ENCODE data around the gene IRF2BP2.
A peak's percentile ranks its signal among the peaks of the same experiment; 100 is the strongest.
"Not testable (repeated sequence)": the region's sequence is repeated elsewhere in the genome, so short reads cannot be mapped to it uniquely, and the experiment has no call there.

The IRF2BP2 gene

DNA sequence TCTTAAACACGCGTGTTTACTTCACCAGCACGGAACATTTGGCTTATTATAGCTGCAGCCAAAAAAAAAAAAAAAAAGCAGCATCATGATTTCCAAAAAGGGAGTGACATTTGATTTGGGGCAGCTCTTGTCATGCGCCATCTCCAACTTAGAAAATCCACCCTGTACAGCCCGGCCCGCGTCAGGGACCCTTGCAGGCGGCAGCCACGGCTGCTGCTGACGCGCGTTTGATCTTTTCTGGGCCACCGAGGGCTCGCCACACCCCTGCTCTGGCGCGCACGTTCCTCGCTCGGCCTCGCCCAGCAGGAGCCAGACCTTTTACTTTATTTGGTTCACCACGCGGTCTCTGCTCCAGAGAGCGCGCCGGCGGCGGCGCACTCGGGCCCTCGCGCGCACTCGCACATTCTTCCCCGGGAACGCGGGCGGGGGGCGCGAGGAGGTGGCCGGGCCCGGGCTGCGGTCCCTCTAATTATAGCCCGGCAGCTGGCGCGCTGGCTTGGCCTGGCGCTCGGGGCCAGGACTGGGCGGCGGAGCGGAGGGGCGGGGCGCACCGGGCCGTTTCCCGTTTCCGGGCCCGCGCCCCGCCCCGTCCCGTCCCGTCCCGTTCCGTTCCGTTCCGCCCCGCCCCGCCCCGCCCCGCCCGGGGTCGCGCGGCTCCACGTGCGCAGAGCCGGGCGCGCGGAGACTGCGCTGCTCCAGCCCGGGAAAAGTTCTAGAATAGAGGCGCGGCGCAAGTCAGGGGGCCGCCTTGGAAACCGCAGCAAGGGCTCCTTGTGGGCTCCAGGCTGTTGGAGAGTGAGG is 10.2 kb downstream of the IRF2BP2 start:
- DNase-seq = peak; percentile 80

DNA sequence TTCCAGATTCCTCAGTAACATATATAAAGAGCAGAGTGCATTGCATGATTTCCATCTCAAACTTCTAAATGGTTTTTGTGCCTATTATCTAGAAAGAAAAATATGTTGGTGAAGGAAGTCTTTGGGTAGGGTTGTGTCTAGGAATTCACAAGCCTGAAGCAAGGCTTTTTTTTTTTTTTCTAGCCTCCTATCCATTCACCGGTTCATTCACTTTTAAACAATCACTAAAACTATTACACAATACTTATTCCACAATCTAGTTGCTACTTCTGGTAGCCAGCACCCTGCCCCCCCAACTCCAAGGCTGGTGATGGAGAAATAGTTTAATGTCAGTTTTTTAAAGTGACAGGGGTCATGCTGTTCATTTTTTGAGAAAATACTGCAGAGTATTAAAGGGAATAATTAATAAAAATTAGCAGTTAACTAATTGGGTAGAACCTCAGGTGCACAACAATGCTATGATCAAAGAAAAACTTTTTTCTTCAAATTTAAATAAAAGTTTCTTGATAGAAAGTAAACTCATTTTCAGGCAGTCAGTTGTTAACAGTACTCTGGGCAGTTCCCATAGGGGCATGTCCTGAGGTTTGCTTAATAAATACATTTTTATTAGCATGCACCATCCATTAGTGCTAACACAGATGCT is 10.9 kb downstream of the IRF2BP2 start:
- DNase-seq = no peak

DNA sequence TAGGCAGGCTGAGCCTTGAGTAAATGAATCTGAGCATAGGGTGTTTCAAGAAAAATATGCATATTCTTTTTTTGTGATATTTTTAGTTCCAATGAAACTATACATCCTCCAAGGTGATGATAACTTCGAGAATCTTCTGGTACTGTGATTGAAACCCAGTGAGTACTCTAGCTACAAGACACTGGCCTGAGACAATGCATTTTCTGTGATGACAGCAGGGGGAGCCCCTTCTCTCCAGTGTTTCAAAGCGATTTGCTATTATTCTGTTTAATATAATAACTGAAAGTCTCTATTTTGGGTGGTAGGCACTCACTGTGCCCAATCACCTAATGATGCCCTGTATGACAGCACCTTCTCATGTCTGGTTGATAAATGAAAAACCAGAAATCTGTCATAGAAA is 12.1 kb downstream of the IRF2BP2 start:
- peak; percentile 55 for DNase-seq

DNA sequence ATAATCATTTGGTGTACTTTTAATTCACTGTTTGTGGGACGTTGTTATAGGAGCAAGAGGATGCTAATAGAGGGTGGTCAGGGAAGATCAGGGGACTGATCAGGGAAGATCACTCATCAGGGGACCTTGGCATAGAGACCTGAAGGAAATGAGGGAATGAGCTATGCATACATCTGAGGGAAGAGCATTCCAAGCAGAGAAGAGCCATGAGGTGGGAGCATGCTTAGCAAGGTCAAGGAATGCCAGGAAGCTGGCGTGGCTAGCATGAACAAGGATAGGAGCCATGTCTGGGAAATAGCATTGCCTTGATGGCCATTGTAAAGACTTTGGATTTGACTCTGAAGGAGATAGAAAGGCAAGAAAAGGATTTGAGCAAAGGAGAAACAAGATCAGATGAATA is 14.1 kb downstream of the IRF2BP2 start:
- DNase-seq = no peak

DNA sequence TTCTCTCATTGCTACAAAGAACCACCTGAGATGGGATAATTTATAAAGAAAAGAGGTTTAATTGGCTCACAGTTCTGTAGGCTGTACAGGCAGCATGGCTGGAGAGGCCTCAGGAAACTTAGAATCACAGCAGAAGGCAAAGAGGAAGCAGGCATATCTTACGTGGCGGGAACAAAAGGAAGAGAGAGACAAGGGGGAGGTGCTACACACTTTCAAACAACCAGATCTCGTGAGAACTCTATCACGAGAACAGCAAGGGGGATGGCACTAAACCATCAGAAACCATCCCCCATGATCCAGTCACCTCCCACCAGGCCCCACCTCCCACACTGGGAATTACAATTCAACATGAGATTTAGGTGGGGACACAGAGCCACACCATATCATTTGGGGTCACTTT is 15.4 kb downstream of the IRF2BP2 start:
- not testable (repeated sequence) for DNase-seq

DNA sequence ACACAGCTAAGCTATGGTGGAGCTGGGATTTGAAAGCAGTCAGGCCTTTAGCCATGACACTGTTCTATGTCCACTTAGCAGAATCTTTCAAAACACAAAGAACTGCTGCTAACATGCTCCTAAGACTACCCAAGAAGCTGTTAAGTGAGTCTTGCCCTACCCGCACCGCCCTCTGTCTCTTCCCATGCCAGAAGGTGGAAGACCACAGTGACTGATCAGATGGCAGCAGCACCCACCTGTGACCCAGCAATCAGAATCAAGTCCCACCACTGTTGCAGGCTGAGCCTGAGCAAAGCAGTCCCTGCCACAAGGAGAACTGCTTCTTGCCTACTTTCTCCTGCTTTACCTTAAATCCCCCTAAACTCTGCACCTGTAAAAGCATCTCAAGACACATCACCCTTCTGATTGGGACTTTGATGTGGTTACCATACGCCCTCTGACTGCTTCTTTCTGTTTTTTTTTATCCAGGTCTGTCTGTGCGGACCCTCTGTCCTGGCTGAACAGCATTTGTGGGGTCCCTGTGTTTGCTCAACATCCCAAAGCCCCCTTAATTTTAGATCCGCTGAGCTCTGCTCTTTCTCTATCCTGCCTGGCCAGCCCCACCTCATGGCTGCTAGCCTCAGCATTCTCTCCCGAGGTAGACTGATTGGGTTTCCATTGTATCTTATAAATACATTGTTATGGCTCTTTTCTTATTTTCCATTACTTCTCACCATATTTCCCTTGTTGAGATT is 16.0 kb downstream of the IRF2BP2 start:
- no peak for DNase-seq

DNA sequence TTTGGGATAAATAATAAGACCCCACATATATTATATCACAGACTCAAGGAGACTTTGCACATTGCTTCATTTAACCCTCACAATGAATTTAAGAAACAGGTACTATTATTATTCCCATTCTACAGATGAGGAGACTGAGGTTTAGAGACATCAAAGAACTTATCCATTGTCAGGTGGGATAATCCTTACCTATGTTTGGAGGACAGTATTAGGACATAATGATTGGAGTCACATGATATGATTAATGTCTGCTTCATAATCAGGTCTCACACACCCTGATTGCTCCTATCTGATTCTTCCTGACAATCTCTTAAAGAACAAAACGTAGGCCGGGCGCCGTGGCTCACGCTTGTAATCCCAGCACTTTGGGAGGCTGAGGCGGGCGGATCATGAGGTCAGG is 16.9 kb downstream of the IRF2BP2 start:
- DNase-seq = no peak

DNA sequence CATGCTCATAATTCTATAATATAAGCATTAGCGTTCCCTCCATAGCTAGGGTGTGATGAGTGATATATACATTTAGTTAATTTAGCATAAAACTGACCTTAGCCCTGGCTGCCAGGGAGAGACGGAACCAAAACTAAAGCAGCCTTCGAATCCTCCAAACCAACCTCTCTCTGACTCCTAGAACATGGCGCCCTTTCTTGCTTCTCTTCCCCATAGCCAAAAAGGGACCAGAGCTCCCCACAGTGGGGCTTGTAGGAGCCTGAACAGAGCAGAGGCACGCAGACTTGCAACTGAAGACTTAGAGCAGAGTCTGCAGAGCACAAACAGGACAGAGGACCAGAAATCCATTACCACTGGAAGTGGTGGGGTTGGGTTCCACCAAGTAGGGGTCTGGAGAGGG is 17.7 kb downstream of the IRF2BP2 start:
- DNase-seq = no peak

DNA sequence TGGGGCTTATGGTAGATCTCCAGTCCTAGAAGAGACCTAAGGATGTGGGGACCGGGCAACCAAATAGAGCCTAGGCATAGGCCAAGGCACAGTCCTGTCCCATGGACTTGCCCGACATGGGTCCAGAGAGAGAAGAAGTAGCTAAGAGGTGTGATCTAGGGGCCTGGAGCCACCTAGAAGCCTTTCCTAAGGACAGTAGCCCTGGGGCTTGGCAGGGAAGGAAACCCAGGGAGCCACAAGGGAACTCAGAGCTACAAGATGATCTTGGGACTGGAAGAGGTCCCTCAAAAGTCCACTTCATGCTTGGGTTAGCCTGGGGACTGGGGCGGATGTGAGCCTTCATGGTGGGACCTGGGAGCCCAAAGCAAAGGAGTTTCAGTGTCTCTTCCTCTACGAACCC is 18.8 kb downstream of the IRF2BP2 start:
- DNase-seq = no peak

DNA sequence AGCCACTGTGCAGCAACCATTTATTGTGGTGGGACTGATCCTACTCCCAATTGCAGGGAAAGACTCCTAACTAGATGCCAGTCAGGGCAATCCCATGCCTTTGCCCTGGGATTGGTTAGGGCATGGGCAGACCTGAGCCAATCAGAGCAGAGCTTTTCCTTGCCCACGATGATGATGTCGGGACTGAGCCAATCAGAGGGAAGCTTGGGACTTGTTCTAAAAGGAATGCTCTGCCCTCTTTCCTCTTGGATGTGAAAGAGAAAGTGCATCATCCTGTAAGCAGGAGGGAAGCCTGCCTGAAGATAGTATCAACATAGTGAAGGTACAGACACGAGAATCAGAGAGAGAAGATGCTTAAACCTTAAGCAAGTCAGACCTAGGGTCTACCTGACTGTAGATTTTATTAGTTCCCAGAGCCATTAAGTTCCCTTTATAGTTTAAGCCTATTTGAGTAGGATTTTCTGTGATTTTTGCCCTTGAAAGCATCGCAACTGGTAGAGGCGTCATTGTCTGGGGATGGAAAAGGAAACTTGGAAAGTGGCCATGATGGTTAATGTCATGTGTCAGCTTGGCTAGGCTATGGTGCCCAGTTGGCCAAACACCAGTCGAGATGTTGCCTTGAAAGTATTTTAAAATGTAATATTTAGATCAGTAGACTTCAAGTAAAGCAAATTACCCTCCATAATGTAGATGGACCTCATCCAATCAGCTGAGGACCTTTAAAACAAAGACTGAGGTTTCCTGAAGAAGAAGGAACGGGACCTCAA is 19.9 kb downstream of the IRF2BP2 start:
- no peak for DNase-seq

DNA sequence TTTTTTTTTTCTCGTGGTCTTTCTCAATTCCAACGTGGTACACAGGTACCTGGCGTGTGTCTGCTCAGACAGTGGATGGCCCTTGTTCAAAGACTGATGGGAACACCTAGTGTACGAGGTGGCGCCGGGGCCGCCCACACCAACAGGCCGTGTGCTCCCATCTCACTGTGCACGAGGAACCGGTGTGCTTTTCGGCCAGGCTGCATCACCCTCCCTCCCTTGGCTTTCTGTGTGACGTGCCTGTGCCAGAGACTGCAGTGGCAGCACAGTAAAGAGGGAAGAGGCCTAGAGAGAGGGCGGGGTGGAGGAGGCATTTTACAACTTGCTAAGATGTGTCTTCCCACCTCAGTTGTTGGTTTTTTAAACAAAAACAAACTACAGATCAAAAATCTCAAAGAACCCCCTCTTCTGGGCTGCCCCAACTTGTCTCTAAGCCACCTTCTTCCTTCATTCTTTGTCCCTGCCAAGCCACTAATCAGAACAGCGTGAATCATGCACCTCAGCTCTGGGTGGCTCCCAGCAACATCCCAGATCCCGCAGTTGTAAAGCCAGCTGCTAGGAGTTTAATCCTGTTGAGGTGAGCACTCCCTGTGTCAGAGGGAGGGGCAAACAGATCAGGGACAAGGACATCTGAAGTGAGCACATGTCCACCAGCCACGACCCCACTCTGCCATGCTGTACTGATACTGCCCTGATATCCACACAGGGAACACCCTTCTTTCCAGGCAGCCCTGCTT is 20.7 kb downstream of the IRF2BP2 start:
- DNase-seq = no peak

DNA sequence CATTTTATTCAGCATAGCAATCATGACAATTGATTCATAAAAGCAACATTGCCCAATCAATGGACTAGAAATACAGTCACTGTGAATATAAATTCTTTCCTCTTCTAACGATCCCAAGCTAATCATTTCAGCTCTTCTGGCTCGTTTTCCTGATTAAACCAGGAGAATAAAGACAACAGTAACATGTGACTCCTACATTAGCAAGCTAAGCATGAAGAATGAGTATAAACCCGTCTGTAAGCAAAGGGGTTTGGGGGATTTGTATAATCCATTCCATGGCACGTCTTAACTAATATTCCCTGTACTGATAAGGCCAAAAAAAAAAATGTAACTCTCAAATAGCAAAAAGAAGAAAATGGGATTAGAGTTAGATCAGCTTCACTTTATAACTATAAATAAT is 21.6 kb downstream of the IRF2BP2 start:
- DNase-seq = no peak

DNA sequence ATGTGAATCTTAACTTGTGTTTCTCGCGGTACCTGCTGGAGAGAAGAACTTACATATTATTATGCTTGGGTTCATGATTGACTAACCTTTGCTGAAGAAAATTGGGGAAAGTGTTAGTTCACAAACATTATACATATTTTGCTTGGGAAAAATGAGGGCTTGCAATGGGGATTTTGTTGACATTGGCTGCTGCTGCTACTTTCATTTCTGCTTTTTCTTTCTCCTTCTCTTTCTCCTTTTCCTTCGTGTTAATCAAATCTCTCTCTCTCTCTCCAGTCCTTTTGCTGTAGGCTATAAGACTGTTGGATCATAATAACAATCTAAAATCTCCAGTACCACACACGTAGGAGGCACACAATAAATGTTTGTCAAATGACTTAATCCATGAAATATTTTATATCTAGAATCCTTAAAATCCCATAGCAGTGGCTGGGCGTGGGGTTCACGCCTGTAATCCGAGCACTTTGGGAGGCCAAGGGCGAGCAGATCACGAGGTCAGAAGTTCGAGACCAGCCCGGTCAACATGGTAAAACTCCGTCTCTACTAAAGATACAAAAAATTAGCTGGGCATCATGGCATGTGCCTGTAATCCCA is 23.0 kb downstream of the IRF2BP2 start:
- DNase-seq = no peak

DNA sequence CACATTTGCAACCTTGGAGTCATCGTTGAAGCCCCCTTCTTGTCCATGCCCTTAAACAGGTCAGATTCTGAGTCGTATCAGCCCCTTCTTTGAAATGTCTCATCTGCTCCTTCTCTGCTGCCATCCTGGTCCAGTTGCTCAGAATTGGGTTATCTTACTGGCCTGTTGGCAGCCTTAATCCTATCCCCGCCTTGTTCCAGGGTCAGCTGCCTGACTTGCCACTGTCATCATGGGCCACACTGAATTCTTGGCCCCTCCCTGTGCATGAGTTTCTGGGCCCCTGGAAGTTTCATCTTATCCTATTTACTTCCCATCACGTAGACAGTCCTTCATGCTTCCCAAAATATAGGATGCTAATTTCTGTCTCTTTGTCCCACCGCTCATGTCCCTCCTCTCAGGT is 23.7 kb downstream of the IRF2BP2 start:
- no peak for DNase-seq

DNA sequence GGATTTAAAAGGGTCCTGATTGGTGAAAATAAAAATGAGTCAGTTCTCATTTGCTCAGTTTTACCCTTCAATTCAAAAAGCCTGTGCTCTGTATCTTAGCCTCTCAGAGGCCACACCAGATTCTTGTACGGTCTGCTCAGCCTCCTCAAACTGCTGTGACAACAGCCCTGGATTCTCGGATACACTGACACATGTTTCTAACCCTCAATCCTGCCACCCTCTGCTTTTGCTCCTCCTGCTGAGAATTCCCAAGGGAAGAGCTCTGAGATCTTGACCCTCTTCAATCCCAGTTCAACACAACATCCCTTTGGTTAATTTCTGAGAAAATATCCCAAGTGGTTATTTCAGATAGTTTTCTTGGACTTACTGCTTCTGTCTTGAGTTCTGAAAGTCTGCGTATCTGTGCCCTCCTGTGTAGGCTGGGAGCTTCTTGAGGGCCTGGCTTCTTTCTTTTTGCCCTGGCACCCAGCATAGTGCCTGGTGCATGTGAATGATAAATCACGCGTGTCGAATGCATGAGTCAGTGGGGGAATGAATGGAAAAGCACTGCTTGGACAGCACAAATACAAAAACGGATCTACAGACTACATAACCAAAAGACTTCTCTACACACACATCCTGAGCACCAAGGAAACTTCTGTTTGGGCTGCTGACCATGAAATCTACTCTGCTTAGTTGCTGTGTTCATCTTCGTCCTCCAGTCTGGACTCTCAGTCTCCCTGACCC is 24.5 kb downstream of the IRF2BP2 start:
- DNase-seq = no peak

DNA sequence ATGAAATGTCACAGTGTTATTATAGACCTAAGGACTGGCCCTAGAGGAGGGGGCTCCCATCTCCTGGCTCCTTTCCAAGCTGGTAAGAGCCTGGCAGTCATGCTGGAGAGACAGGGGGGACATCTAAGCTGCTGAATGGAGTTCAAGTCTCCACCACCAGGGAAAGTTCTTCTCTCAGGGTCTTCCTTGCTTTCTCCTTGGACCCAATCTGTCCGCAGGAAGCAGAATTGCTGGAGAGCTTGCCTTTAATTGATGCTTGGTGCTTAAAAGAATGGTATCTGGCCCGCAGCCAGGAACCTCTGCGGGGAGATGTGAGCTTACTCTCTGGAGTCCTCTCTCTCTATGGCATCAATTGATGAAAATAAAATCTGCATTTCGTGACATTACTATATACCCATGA is 25.1 kb downstream of the IRF2BP2 start:
- no peak for DNase-seq

DNA sequence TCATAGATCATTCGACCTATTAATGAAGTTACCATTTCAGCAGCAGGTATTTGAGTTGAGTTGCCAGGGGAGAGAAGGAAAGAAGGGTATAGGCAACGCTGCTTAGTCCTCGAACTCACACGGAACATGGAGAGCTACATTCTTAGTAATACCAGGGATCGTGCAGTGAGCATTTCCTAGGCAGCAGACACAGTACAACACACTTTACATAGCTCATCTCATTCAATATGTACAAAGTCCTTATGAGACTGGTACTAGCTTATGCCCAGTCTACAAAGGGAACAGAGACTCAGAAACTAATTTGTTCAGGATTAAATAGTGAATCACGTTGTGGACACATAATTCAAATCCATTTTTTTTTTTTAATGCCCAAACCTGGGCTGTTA is 25.6 kb downstream of the IRF2BP2 start:
- DNase-seq = no peak

DNA sequence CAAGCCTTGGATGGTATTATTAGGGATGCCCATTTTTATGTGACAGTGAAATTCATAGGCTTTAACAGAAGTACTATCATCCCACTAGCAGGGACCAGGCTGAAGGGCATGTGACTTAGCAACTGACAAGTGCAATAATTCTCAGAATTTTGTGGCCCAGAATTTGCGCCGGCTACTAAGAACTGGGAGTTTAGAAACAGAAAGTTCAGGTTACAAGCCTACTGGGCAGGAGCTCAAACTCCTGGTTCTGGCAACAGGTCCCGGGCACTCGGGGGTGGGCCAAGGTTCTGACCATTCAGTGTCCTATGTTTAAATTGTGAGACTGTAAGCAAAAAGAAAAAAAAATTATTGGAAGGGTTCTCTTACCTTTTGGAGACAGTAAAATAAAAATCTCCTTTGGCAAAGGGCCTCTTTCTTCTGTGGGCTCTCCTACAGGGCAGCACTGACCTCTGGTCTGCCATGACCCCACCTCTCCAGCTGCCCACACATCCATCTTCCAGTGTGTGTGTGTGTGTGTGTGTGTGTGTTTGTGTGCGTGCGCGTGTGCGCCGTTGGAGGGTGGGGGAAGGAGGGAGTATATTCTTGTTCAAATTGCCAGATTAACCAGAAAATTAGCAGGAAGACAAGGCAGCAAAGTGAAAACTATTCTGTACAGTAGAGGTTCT is 26.1 kb downstream of the IRF2BP2 start:
- no peak for DNase-seq

DNA sequence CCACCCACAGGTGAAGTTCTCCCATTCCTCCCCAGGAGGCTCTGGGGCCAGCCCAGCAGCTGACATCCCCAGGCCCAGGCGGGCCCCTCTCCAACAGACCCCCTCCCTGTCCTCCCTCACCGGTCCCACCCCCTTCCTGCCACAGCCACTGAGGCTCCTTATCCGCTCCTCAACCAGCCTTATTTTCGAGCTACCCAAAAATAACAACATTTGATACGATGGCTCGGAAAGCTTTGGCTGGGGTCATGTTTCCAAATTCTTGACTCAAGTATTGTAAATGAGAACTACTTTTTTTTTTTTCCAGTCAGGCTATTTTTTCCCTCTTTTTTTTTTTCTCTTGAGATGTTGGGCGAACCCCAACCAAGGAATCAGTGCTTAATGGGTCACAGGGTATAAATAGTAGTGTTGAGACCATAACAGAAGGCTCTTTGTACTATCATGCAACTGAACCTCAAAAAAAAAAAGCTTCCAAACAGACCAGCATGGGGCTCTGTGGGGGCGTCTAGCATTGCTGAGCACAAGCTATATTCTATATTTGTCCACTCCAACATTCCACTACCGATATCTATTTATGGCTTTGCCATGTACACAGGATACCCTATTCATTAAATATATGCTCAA is 27.2 kb downstream of the IRF2BP2 start:
- DNase-seq = no peak

DNA sequence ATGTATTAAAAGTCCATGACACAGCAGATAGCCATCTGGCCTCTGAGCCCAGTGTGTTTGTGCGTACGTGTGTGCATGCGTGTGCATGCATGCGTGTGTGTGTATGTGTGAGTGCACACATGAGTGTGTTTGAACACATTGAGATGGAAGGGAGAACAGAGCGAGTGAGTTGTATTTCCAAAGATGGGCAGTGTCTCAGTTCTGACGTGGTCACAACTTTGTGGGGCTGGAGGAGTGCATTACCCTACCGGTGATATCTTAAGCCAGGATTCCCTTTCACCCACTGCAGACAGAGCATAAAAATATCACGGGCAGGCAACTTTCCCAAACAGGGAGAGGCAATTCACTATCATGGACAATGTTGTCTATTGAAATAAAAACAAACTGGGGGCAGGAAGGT is 27.8 kb downstream of the IRF2BP2 start:
- DNase-seq = no peak

Data from stimulated activated CD4-positive, alpha-beta T cell treated with anti-CD3 and anti-CD28 coated beads, Interleukin-4, amount 100 ng/mL, for 1 hour (primary cell).